HG02763 (cell line): Measurements from ENCODE around the gene KLHL33.

Source experiments
- ATAC-seq: cut with Tn5 transposase; IDR thresholded peaks from one replicate; pipeline ENCODE4 v1.9.1; 2021; ENCODE audit warnings: mild to moderate bottlenecking, moderate library complexity; ENCODE audit not compliant: unreplicated experiment

The KLHL33 gene

DNA sequence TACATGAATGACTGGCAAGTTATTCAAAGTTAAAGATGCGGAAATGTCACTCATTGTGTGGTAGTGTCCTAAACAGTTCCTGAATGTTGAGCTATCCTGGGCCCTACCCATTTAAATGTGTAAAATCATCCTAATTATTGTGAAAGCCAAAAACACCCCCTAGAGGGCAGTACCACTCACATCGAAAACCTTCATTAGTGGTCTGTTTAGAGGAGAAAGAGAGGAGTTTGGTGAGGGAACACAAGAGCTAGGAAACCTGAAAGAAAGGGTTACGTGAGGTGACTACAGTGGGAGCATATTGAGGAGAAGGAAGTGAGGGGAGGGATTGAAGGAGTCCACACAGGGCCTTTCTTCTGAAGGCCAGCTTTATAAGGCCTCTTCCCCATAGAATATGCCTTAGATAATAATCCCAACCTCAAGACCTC is 20.2 kb downstream of the KLHL33 start:
- peak; percentile 46 for ATAC-seq

DNA sequence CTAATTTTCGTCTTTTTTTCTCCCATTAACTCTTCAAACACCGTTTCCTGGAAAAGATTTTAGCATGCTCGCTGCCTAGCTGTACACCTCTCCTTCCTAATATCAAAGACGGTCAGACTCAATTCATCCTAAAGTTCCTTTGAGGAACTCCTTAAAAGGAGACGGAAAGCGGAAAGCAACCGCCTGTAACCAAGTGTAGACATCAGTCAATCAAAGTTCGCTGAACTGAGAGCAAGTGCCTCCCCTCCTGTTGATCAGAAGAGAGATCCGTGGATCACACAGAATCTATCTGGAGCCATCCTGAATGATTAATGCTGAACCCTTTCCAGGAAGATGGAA is 22.3 kb downstream of the KLHL33 start:
- peak; percentile 34 for ATAC-seq

DNA sequence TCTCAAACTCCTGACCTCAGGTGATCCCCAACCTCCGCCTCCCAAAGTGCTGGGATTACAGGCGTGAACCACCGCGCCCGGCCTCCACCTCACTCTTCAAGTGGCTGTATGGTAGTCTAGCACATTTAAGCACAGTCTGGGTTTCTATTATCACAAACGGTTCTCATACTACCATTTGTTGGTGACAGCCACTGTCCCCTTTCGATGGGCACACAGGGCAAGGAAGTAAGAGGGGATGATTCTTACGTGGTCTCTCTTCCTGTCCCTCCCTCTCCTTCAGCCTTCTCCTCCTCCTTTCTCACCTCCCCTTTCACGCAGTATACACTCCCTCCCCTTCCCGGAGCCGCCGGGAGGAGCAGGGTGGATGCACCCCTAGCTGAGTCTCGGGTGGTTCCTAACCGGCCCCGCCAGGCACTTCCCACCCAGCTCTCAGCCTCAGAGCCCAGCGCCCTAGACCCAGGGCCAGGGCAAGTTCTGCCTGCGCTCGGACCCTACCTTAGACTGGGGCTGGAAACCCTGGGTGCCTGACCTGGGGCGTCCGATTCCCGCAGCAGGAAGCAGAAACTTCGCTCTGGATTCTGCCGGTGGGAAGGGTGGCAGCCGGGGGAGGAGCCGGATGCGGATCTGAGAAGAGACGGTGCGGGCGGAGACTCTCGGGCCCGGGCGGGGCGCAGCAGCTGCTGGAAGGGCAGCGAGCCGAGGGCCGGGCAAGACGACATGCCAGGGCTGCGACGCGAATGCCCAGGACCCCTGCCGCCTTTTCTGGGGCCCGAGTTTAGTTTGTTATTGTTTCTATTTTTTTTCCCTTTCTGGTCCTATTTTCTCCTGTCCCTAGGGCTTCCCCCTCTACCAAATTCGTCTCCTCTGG is 22.9 kb downstream of the KLHL33 start, which contains the start of gene TEP1:
TEP1 (minus strand) TSS at position 626 of the 868 bp plus-strand sequence. CDS start 5,062 bp downstream, outside the sequence.
- ATAC-seq = peak; percentile 65

DNA sequence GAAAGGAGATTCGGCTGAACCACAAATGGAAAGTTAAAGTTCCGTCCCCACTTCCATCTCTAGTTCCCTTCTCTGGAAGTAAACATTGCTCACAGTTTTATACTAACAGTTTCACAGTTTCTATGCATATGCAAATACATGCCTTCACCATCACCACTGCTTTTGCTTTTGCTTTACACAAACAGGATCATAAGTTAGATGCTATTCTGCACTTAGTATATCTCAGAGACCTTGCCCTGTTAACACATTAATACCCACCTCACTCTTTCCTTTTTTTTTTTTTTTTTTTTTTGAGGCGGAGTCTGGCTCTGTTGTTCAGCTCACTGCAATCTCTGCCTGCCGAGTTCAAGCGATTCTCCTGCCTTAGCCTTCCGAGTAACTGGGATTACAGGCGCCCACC is 23.6 kb downstream of the KLHL33 start:
- peak; percentile 54 for ATAC-seq

DNA sequence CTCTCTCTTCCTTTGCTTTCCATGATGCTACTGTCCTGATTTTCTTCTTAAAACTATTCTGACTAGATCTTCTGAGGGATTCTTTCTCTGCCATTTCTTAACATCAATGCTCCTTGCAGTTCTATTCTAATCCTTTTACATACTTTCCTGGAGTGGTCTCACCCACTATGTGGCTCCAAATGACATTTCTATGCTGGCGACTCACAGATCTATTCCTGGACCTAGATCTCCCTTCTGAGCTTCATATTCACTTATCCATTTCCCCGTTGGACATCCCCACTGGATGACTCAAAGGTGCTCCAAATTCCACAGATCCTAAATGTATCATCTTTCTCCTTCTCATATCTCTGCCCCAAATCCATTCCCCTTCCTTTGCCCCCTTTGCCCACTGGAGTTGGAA is 26.7 kb downstream of the KLHL33 start:
- no peak for ATAC-seq

DNA sequence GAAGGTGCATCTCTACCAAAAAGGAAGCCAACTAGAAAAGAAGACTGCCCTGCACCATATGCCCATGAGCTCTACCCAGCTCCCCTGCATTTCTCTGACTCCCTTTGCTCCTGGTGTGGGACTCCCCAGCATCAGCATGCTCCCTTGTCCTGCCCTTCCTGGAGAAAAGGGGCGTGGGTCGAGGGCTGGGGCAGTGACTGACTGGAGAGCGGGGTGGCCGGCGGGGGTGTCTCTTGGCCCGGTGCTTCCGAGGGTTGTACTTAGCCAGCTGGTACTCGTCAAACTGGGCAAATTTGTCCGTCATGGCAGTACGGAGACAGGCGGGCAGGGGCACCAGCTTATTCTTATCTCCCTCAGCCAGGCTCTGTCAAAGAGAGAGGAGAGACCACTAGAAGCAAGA is 32.4 kb downstream of the KLHL33 start:
- ATAC-seq = no peak

DNA sequence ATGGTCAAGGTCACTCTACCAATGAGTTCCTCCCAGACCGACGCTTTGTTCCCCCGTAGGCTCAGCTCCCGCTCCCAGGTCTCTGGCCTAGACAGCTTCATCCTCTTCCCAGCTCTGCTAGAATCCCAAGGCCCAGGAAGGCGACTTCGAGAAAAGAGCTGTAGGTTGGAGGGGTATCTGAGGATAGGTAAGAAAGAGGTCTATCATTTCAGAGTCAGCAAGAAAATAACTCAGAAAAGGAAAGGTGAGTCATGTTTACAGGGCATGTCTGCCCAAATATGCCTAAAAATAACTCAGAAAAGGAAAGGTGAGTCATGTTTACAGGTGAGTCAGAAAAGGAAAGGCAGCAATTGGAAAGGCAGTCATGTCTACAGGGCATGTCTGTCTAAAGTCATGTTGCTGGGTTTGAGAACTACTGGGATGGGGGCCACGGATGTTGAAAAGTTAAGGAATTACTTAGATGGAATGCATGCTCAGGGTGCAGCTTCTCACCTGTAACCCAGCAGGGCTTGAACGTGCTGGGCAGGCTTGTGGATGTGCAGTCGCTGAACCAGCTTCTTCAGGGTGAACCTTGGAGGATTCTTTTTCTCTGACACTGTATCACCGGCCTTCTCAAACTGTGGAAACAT is 34.9 kb downstream of the KLHL33 start:
- ATAC-seq = no peak

DNA sequence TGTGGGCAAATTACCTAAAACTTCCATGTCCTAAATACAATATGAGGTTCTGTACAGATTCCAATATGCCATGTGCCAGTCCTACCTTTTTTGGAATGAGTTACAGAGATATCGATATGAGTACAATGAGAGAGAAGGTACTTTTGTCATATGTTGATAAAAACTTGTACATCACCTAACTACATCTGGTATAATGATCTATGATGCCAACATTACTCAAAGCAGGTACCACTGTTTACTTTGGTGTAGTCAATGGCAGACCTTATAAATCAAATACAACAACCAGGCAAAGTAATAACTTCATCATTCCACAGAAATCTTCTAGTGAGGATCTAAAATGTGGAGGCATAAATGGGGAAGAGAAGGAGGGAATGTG is 35.4 kb downstream of the KLHL33 start:
- no peak for ATAC-seq

DNA sequence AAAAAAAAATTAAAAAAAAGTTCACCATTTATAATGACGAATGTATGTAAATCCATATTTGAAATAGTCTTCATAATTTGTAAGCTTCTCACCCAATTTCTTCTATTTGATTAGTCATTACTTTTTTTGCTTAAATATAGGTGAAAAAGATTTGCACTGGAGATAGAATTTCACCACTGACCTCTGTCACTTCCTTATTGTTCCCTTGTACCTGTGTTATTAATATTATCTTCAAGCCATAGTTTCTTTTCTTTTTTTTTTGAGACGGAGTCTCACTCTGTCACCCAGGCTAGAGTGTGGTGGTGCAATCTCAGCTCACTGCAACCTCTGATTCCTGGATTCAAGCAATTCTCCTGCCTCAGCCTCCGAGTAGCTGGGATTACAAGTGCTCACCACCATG is 38.5 kb downstream of the KLHL33 start:
- no peak for ATAC-seq

DNA sequence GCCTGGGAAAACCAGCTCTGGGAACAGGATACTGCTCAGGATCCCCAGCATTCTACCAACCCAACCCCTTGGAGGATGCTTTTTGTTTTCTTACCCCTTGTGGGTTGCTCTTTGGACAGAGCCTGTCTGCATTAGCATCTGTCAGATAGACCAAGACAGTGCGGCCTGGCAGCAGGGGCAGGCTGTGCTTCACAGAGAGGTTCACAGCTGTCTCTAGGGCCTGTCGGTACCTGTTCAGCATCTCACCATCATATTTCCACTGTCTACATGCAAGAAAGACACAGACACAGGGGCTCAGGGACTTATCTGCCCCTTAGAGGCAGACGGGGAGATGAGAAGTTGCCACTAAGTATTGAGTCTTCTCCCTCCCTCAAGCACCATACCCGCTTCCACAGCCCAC is 44.5 kb downstream of the KLHL33 start:
- no peak for ATAC-seq

DNA sequence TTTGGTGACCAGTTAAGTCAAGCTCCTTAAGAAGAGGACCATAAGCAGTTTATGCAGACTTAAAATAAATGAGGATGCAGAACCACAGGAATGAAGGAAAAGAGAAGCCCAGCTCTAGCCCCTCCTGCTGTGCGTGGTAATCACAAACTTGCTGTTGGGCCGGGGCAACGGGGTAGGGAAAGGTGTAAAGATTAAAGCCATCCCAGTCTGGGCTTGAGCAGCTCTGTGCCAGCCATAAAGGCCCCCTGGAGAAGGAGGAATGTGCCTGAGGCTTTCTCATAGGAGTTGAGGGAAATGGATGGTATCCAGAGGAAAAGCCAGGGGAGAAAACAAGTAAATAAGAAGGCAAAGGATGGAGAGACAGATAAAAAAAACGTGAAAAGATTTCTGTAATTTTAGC is 47.8 kb downstream of the KLHL33 start:
- ATAC-seq = no peak

DNA sequence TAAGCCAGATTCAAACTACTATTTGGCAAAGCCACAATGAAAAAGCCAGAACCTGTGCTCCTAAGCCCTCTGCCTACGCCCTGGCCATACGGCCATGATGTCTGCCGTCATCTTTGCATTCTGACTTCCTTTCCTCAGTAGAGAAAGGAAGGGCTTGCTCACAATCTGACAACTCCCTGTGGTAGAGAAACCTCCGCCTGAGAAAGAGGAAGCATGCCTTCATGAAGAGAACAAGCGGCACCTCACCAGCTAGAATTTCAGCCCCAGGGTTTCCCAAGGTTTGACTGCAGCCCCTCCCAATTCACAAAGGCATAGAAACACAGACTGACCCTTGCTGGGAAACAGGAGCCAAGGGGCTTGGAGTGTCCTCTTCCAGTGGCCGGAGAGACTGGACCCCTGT is 48.4 kb downstream of the KLHL33 start:
- no peak for ATAC-seq

DNA sequence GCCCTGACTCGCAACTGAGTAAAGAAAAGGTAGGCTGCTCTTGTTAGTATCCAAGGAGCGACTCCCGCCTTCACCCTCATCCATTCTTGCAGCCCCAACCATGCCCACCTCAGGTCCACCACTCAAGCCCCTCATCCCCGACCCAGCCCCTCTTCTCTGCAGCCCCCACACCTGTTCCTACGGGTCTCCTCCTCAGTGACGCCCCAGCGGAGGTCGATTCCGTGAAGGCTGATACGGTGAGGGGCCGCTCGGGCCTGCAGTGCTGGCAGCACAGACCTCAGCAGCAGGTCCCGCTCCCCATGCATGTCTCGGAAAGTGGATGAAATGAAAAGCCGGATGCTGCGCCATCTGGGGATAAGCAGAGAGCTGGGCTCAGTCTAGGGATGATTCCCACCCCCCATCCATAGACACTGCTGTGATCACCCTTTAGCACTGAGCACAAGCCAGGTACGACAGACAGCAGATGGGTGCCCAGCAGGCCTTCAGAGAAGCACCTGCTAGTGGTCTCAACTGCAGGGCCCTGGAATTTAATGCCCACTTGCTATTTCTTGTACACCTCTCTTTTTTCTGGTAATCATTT is 49.6 kb downstream of the KLHL33 start:
- ATAC-seq = no peak

DNA sequence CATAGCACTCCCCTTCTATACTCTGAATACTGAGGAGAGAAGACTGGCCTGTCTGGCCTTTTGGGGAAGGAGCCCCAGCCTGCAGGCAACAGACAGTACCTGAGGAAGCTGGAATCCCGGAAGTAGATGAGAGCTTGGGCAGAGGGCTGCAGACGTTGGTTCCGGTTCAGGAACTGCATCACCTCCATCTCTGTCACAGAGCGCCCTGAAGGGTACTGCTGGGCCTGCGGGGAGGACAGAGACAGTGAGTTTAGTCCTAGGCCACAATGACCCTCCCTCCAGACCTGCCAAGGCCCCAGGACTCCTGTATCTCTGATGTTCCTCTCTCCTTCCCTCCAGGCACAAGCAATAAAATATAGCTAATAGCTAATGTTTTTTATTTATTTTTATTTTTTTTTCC is 51.1 kb downstream of the KLHL33 start:
- no peak for ATAC-seq

DNA sequence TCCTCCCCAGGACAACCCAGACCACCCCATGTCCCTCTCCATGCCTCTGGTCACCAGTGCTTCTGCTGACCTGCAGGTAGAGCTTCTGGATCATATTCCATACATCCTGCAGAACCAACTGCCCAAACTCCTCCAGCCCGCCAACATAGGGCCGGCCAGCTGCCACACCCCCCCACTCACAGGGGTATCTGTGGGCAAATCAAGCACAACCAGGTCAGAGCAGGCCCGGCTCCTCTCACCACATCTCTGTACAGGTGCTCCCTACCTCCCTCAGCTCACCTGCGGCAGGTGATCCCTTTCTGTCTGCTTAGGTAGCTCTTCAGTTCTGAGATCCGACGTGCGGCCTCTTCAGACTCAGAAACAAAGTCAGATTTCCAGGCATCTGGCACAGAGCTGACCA is 51.6 kb downstream of the KLHL33 start:
- no peak for ATAC-seq

DNA sequence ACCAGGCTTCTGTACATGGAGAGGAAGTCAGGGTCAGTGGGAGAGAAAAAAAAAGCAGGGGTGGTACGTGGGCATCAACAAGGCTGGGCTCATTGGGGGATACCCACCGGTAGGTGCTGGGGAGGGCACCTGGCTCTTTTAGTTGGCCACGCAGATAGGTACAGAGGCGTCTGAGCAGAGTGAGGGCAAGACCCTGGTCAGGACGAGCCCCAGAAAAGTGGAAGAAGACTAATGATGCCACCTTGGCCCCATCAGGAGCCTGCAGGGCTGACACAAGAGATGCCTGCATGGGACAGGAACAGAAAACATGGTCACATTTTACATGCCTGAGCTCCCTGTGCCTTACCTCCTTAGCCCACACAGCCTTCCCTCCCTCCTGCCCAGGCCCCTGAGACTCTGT is 52.3 kb downstream of the KLHL33 start:
- no peak for ATAC-seq

DNA sequence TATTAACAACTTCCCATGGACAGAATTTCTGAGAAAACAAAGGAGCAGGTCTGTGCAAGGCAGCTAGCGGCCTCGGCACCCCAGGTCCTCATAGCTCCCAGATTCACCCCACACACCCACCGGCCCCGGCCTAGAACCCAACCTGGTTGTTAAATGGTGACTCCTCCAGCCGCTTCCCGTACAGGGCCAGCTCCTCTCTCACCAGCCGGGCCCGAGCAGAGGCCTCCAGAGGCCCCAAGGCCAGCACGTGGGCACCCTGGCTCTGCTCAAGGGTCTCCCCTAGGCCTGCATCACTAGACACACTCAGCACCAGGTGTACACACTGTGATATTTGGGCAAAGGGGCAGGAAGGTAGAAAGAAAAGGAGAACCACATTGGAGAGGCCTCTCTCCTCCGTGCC is 52.9 kb downstream of the KLHL33 start:
- ATAC-seq = no peak

DNA sequence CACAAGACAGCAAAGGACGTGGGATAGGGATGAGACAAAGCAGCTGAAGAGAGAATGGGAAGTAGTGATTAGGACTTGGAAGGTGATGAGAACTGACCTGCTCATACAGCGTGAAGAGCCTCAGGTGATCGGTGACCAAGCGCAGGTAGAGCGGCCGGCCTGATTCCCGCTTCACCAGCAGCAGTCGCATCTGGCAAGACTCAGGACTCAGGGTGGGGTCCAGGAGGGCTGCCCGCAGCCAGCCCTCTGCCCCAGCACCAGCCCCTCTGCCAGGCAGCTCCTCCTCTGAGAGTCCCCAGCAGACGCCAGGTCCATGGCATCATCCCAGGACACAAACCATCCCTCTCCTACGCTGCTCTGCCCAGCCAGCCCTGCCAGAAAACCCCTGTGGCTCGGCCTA is 53.4 kb downstream of the KLHL33 start:
- no peak for ATAC-seq

DNA sequence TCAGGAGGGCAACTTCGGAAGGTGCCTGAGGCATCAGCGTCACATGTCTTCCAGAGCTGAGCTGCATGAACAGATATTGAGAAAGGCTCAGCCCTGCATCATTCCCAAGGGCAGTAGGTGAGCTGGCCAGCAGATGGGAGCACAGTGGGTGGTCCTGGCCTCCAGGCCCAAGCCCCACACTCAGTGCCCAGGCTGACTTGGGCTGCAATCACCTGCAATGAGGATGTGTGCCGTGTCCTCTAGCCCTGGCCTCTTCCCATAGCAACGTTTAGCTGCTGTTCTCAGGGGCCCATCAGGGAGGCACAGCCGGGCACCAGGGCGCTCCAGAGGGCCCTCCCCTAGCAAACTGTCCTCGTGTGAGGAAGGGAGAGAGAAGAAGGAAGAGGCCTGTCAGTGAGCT is 54.6 kb downstream of the KLHL33 start:
- no peak for ATAC-seq

DNA sequence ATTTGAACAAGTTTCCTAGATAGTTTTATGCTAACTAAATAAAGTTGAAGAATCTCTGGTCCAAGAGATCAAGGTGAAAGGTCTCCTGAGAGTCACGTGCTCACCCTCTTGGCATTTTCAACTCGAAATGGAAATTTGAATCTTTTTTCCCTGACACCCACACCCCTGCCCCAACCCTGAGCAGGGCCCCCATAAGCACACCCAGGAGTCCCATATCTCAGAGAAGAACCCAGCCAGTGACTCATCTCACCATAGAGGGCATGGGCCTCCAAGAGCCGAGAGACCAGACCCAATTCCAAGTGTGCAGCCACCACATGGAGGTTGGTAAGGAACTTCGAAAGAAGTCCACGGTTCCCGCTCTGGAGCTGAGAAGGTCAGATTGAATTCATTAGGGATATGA is 55.3 kb downstream of the KLHL33 start:
- no peak for ATAC-seq

DNA sequence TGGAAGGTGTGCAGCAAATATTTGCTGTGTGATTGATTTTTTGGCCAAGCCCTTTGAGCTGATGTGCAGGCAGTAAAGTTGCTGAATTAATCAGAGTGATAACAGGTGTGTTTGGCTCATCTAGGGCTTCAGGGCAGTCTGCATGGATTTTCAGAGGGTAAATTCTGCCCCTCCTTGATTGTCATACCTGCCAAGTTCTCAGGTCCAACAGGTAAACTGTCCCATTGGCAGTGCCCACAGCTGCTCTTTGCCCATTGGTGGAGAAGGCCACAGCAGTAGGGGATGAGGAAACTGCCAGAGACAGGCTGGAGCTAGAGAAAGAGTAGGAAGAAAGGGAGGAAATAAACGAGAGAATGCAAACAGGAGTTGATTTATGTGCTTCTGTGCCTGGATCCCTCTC is 56.2 kb downstream of the KLHL33 start:
- ATAC-seq = no peak

DNA sequence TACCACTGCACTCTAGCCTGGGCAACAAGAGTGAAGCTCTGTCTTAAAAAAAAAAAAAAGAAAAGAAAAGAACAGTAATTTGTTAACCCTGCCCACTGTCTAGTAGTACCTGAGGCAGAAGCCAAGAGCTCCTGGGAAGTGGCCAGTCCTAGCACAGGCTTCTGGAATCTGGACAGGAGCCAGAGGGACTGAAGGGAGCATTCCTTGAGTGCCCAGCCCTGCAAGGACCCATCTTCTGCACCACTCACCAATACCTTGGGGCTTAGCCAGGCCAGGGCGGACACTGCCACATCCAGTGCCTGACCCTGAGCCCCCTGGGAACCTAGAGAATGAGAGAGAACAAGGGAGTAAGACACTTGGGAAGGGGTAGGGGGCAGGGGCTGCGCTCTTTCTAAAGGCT is 58.8 kb downstream of the KLHL33 start:
- no peak for ATAC-seq
